Amygdala (tissue), 56 donors: ENCODE results near the gene DGKI.

ENCODE experiments used
- DNase-seq, 56 donors: peaks; one replicate each; lab custom pipeline; 2025; lab: John Stamatoyannopoulos, UW

Gene DGKI

GRCh38 chr7:137801003-137801402 is 45.8 kb downstream of the DGKI start:
- DNase-seq, result no peak

- no peak for DNase-seq
These were observed 48.6 kb downstream of the DGKI start for GRCh38 chr7:137798073-137798763.

GRCh38 chr7:137795211-137795610 is 51.6 kb downstream of the DGKI start:
- no peak for DNase-seq

- no peak for DNase-seq
These were observed 54.8 kb downstream of the DGKI start for GRCh38 chr7:137791930-137792329.

GRCh38 chr7:137790828-137791227 is 55.9 kb downstream of the DGKI start:
- DNase-seq, result no peak

GRCh38 chr7:137789215-137789882 is 57.4 kb downstream of the DGKI start:
- DNase-seq, result no peak

GRCh38 chr7:137787301-137787976 is 59.3 kb downstream of the DGKI start:
- no peak for DNase-seq

GRCh38 chr7:137778511-137778910 is 68.3 kb downstream of the DGKI start:
- no peak for DNase-seq

GRCh38 chr7:137774793-137775201 is 72.0 kb downstream of the DGKI start:
- DNase-seq, result no peak

GRCh38 chr7:137772748-137773147 is 74.0 kb downstream of the DGKI start:
- DNase-seq, result no peak

- DNase-seq, result no peak
These were observed 74.5 kb downstream of the DGKI start for GRCh38 chr7:137772316-137772715.

- DNase-seq, result no peak
These were observed 75.1 kb downstream of the DGKI start for GRCh38 chr7:137771679-137772078.

- no peak for DNase-seq
These were observed 75.5 kb downstream of the DGKI start for GRCh38 chr7:137771273-137771672.

GRCh38 chr7:137768366-137768765 is 78.4 kb downstream of the DGKI start:
- no peak for DNase-seq

- DNase-seq, result no peak
These were observed 84.4 kb downstream of the DGKI start for GRCh38 chr7:137762334-137762733.

- DNase-seq, result peak in 37 of 56 donors; percentile 6 to 69 (median 17)
These were observed 86.7 kb downstream of the DGKI start for GRCh38 chr7:137760111-137760510.

- DNase-seq, result no peak
These were observed 89.4 kb downstream of the DGKI start for GRCh38 chr7:137757146-137757925.

GRCh38 chr7:137755846-137756651 is 90.7 kb downstream of the DGKI start:
- DNase-seq, result peak in 1 of 56 donors; percentile 5

- no peak for DNase-seq
These were observed 91.3 kb downstream of the DGKI start for GRCh38 chr7:137755427-137755826.
